ENCODE data around the gene OLFML2A.
"Not testable (repeated sequence)": the region's sequence is repeated elsewhere in the genome, so short reads cannot be mapped to it uniquely, and the experiment has no call there.

The OLFML2A gene

DNA sequence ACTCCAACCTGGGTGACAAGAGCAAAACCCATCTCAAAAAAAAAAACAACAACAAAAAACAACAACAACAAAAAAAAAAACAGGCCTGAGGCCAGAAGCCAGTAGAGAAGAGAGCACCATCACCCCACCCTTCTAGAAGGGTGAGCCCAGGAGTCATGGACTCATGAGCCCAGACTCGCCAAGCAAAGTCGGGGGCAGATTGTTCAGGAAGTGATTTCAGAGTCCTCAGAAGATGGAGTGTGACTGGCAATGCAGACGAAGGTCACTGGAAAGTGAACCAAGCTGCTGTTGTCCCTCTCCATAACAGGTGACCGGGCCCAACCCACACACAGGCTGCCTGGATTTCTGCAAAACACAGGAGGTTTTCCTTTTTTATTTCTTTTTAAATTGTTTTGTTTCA, 67.4 kb downstream of the OLFML2A start:
- no peak for TF ChIP-seq GABPA (IDR thresholded peaks at IDR 0.05; ENCODE audit: low read depth)
- TF ChIP-seq REST (IDR thresholded peaks at IDR 0.05; ENCODE audit: insufficient replicate concordance, low read depth): no peak
- TF ChIP-seq, protein P1, sequence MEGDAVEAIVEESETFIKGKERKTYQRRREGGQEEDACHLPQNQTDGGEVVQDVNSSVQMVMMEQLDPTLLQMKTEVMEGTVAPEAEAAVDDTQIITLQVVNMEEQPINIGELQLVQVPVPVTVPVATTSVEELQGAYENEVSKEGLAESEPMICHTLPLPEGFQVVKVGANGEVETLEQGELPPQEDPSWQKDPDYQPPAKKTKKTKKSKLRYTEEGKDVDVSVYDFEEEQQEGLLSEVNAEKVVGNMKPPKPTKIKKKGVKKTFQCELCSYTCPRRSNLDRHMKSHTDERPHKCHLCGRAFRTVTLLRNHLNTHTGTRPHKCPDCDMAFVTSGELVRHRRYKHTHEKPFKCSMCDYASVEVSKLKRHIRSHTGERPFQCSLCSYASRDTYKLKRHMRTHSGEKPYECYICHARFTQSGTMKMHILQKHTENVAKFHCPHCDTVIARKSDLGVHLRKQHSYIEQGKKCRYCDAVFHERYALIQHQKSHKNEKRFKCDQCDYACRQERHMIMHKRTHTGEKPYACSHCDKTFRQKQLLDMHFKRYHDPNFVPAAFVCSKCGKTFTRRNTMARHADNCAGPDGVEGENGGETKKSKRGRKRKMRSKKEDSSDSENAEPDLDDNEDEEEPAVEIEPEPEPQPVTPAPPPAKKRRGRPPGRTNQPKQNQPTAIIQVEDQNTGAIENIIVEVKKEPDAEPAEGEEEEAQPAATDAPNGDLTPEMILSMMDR (IDR thresholded peaks at IDR 0.05; ENCODE audit: insufficient read depth, low read length): no peak
- no peak for TF ChIP-seq POLR2AphosphoS5 (IDR thresholded peaks at IDR 0.05; ENCODE audit: low read depth)
- TF ChIP-seq SPI1 (IDR thresholded peaks at IDR 0.05; ENCODE audit: borderline replicate concordance, low read depth): no peak
- no peak for DNase-seq (ENCODE audit: low read depth in 1 of 2, low spot score in 1 of 2)

GRCh38 chr9:124846467-124846866, 69.5 kb downstream of the OLFML2A start:
- not testable (repeated sequence) for DNase-seq (ENCODE audit: low read depth in 1 of 2, low spot score in 1 of 2); H3K27me3 ChIP-seq (ENCODE audit: insufficient read depth, poor library complexity, severe bottlenecking); H3K27ac ChIP-seq (replicated peaks); H3K4me3 ChIP-seq (replicated peaks; ENCODE audit: insufficient read depth, low read length)

More for the DNA sequence above, 67.4 kb downstream of the OLFML2A start:
- Histone ChIP-seq H3K27ac (replicated peaks) (no peak overlapping the region), H3K4me3 (replicated peaks; ENCODE audit: insufficient read depth, low read length) (no peak overlapping the region), H3K27me3 (ENCODE audit: insufficient read depth, poor library complexity, severe bottlenecking) (no peaks in the 10 kb centered on the region)

DNA sequence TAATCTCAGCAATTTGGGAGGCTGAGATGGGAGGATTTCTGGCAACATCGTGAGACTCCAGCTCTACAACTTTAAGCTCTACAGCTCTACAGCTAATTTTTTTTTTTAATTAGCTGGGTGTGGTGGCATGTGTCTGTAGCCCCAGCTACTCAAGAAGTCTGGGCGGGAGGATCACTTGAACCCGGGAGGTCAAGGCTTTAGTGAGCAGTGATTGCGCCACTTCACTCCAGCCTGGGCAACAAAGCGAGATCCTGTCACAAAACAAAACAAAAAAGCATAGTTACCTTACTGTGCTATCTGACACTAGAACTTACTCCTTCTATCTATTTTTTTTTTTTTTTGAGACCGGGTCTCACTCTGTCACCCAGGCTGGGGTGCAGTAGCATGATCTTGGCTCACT, 70.0 kb downstream of the OLFML2A start:
- Histone ChIP-seq H3K4me3 (replicated peaks; ENCODE audit: insufficient read depth, low read length) (no peak overlapping the region), H3K27me3 (ENCODE audit: insufficient read depth, poor library complexity, severe bottlenecking) (no peaks in the 10 kb centered on the region), H3K27ac (replicated peaks) (no peak overlapping the region)
- no peak for DNase-seq (ENCODE audit: low read depth in 1 of 2, low spot score in 1 of 2)
- TF ChIP-seq GABPA (IDR thresholded peaks at IDR 0.05; ENCODE audit: low read depth) (no peak), REST (IDR thresholded peaks at IDR 0.05; ENCODE audit: insufficient replicate concordance, low read depth) (no peak), SPI1 (IDR thresholded peaks at IDR 0.05; ENCODE audit: borderline replicate concordance, low read depth) (no peak), POLR2AphosphoS5 (IDR thresholded peaks at IDR 0.05; ENCODE audit: low read depth) (no peak)
- TF ChIP-seq, protein P1 (IDR thresholded peaks at IDR 0.05; ENCODE audit: insufficient read depth, low read length): no peak

GRCh38 chr9:124849801-124850200, 72.9 kb downstream of the OLFML2A start:
- H3K27me3 ChIP-seq (ENCODE audit: insufficient read depth, poor library complexity, severe bottlenecking): no peaks in the 10 kb centered on the region
- H3K27ac ChIP-seq (replicated peaks): no peak overlapping the region
- TF ChIP-seq POLR2AphosphoS5 (IDR thresholded peaks at IDR 0.05; ENCODE audit: low read depth) (no peak), REST (IDR thresholded peaks at IDR 0.05; ENCODE audit: insufficient replicate concordance, low read depth) (no peak), SPI1 (IDR thresholded peaks at IDR 0.05; ENCODE audit: borderline replicate concordance, low read depth) (no peak), GABPA (IDR thresholded peaks at IDR 0.05; ENCODE audit: low read depth) (no peak)
- TF ChIP-seq, protein P1 (IDR thresholded peaks at IDR 0.05; ENCODE audit: insufficient read depth, low read length): no peak
- DNase-seq (ENCODE audit: low read depth in 1 of 2, low spot score in 1 of 2): no peak
- no peak overlapping the region for H3K4me3 ChIP-seq (replicated peaks; ENCODE audit: insufficient read depth, low read length)

All from HL-60 (cell line).